ENCODE data around the gene PHF2. TPM values are rescaled to one million over a fixed set of nuclear protein-coding genes. Genes with fewer than 3 reads are reported as not detected.

The PHF2 gene
- total and polyA plus RNA-seq, 7 donors, result 10.9 to 31.9 (median 21.4) TPM

DNA sequence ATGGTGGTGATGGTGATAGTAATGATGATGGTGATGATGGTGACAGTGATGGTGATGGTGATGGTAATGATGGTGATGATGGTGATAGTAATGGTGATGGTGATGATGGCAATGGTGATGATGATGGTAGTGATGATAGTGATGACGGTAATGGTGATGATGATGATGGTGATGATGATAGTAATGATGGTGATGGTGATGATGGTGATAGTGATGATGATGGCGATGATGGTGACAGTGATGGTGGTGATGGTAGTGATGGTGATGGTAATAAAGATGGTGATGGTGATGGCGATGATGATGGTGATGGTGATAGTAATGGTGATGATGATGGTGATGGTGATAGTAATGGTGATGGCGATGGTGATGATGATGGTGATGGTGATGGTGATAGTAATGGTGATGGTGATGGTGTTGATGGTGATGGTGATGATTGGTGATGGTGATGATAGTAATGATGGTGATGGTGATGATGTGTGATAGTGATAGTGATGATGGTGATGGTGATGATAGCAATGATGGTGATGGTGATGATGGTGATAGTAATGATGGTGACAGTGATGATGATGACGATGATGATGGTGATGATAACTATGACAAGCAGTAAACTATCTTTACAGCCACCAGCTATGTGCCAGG, 38.6 kb downstream of the PHF2 start:
- no peak overlapping the region for H3K4me3 ChIP-seq
- intact Hi-C loops (cut with DNase I), result no loop called here
- peaks cover 0 to 48% (median 23%) of the 10 kb centered on the region in 4 donors for H3K4me1 ChIP-seq
- DNase-seq, result no peak
- H3K27me3 ChIP-seq, result no peaks in the 10 kb centered on the region
- WGBS, 2 donors, result 84 to 85% methylated on average over 5 of the region's 5 CpGs
- no peak for TF ChIP-seq POLR2AphosphoS5 (IDR thresholded peaks at IDR 0.05)
- TF ChIP-seq, protein P1, sequence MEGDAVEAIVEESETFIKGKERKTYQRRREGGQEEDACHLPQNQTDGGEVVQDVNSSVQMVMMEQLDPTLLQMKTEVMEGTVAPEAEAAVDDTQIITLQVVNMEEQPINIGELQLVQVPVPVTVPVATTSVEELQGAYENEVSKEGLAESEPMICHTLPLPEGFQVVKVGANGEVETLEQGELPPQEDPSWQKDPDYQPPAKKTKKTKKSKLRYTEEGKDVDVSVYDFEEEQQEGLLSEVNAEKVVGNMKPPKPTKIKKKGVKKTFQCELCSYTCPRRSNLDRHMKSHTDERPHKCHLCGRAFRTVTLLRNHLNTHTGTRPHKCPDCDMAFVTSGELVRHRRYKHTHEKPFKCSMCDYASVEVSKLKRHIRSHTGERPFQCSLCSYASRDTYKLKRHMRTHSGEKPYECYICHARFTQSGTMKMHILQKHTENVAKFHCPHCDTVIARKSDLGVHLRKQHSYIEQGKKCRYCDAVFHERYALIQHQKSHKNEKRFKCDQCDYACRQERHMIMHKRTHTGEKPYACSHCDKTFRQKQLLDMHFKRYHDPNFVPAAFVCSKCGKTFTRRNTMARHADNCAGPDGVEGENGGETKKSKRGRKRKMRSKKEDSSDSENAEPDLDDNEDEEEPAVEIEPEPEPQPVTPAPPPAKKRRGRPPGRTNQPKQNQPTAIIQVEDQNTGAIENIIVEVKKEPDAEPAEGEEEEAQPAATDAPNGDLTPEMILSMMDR (IDR thresholded peaks at IDR 0.05), result no peak
- no peak for TF ChIP-seq EP300 (IDR thresholded peaks at IDR 0.05)
- no peak for TF ChIP-seq POLR2A (IDR thresholded peaks at IDR 0.05)
- H3K36me3 ChIP-seq, result no peaks in the 10 kb centered on the region
- peaks cover 0 to 4% (median 0%) of the 10 kb centered on the region in 4 donors for H3K9me3 ChIP-seq
- no peak overlapping the region for H3K27ac ChIP-seq

DNA sequence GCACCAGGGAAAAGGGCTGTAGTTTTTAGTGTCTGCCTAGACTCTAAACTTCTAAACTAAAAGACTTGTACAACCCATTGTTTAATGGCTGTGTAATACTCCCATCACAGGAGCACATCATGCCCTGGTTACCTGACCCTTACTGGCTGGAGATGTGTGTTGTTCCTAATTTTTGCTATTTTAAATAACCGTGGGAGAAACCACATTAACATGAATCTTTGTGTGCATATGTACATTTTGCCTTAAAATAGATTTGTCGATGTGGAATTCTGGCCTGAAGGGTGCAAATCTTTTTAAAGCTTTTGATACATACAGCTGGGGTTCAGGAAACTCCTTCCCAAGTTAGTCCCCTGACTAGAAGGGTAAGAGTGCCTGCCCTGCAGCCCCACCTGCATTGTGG, 39.7 kb downstream of the PHF2 start:
- Histone ChIP-seq H3K27ac (no peak overlapping the region), H3K4me1 (peaks cover 0 to 59% (median 33%) of the 10 kb centered on the region in 4 donors), H3K36me3 (no peaks in the 10 kb centered on the region), H3K27me3 (no peaks in the 10 kb centered on the region), H3K4me3 (no peak overlapping the region), H3K9me3 (no peaks in the 10 kb centered on the region)
- DNase-seq, result no peak
- TF ChIP-seq, protein P1 (IDR thresholded peaks at IDR 0.05), result no peak
- TF ChIP-seq POLR2A (IDR thresholded peaks at IDR 0.05), result no peak
- 92 to 97% methylated on average over 2 of the region's 2 CpGs for WGBS, 2 donors
- intact Hi-C loops (cut with DNase I), result no loop called here

GRCh38 chr9:93617273-93617672, 40.9 kb downstream of the PHF2 start:
- H3K4me1 ChIP-seq, result peaks cover 0 to 60% (median 37%) of the 10 kb centered on the region in 4 donors
- WGBS, 2 donors, result 83 to 86% methylated on average over 6 of the region's 6 CpGs
- no peaks in the 10 kb centered on the region for H3K9me3 ChIP-seq
- H3K27ac ChIP-seq, result no peak overlapping the region
- no peaks in the 10 kb centered on the region for H3K27me3 ChIP-seq
- DNase-seq, result no peak
- TF ChIP-seq, protein P1 (IDR thresholded peaks at IDR 0.05), result no peak
- TF ChIP-seq POLR2AphosphoS5 (IDR thresholded peaks at IDR 0.05) (no peak), EP300 (IDR thresholded peaks at IDR 0.05) (no peak), POLR2A (IDR thresholded peaks at IDR 0.05) (no peak)
- no peak overlapping the region for H3K4me3 ChIP-seq
- intact Hi-C loops (cut with DNase I), result no loop called here
- H3K36me3 ChIP-seq, result no peaks in the 10 kb centered on the region

GRCh38 chr9:93619272-93619775, 42.9 kb downstream of the PHF2 start:
- TF ChIP-seq POLR2A (IDR thresholded peaks at IDR 0.05) (no peak), EP300 (IDR thresholded peaks at IDR 0.05) (no peak), POLR2AphosphoS5 (IDR thresholded peaks at IDR 0.05) (no peak)
- TF ChIP-seq, protein P1 (IDR thresholded peaks at IDR 0.05), result no peak
- 91 to 95% methylated on average over 19 of the region's 19 CpGs for WGBS, 2 donors
- Histone ChIP-seq H3K4me3 (no peak overlapping the region), H3K27me3 (no peaks in the 10 kb centered on the region), H3K36me3 (no peaks in the 10 kb centered on the region), H3K27ac (no peak overlapping the region), H3K9me3 (no peaks in the 10 kb centered on the region), H3K4me1 (peaks cover 0 to 60% (median 26%) of the 10 kb centered on the region in 4 donors)
- intact Hi-C loops (cut with DNase I), result no loop called here
- DNase-seq, result no peak

All from sigmoid colon (tissue), 7 donors.